HG03103 (cell line): ENCODE data around the gene PDZRN3.
A peak's percentile ranks its signal among the peaks of the same experiment; 100 is the strongest.
"Not testable (repeated sequence)": the region's sequence is repeated elsewhere in the genome, so short reads cannot be mapped to it uniquely, and the experiment has no call there.

Source experiments
- ATAC-seq: cut with Tn5 transposase; IDR thresholded peaks from one replicate; pipeline ENCODE4 v1.9.1; 2021; ENCODE audit warnings: low read depth; ENCODE audit not compliant: unreplicated experiment

Gene PDZRN3

DNA sequence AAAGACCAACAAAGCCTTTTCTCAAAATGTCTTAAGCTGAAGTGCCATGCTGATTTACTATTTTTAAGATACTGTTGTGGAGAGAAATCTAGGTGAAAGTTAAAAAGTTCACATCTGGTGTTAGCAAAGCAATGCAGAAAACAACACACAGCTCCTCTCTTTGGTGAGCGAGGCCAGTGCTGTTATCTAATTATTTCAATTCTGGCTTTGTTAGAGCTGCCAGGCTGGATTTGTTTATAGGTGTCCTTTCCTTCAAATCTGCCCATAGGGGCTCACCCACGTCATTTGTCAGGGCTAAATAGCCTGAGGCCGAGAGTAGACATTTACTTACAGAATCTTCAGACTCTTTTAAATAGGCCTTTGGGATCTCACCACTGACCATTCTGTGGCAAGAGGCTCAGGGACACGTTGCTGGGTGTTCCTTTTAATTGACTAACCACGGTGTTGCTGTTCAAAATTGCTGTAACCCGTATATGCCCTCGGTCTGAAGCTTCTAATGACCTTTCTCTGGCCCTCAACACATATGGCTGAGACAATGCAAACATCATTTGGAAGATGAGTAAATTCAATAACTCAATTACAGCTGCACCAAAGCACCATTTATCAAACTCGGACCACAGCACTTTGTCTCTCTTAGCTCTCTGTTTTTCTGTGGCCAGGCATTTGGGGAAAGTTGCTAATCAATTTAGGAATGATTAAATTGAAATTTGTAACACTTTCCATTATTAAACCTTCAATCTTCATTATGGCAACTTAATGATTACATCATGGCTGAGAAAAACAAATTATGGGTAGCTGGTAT is 152.6 kb downstream of the PDZRN3 start:
- ATAC-seq: no peak

DNA sequence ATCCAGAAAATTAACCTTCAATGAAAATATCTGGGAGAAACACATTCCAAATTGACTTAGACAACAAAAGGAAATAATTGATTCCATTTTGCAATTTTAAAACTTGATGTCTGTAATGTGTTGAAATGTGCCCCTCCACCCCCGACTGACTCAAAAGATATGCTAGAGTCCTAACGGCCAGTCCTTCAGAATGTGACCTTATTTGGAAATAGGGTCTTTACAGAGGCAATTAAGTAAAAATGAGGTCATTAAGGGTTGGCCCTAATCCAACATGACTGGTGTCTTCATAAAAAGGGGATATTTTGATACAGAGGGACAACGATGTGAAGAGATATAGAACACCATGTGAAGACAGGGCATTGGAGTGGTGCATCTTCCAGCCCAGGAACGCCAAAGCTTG is 153.9 kb downstream of the PDZRN3 start:
- no peak for ATAC-seq

DNA sequence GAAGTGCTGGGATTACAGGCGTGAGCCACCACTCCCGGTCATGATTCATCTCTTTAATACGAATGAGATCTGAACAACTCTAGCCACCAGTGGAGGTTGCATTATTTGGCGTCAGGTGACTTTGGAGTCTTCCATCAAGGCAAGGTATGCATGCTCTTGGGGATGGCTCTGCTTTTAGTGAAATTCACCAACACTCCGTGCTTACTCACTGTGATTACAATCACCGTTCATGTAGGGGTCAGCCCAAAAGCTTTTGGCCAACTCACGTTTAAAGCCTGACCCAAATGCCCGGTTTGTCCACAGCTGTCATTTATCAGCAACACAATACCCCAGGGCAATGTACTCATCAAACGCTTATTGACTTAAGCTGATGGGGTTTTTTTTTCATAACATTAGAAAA is 155.4 kb downstream of the PDZRN3 start:
- no peak for ATAC-seq

DNA sequence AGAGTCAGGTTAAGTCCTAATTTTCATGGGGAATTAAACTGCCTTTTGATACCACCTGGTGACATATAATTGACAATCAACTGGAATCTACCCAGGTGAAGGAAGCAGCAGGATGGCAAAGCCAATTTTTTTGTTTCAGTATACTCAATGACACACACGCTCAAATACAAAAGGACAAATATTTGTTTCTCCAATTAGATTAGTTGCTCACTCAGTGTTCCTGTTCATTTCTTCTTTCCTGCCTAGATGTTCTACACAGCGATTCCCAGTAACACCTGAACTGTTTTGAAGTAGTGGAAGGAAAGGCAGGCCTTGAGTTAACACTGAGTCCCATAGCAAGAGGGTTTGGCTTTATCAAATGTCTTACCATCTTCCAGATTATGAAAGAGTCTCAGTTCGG is 157.5 kb downstream of the PDZRN3 start:
- ATAC-seq: no peak

DNA sequence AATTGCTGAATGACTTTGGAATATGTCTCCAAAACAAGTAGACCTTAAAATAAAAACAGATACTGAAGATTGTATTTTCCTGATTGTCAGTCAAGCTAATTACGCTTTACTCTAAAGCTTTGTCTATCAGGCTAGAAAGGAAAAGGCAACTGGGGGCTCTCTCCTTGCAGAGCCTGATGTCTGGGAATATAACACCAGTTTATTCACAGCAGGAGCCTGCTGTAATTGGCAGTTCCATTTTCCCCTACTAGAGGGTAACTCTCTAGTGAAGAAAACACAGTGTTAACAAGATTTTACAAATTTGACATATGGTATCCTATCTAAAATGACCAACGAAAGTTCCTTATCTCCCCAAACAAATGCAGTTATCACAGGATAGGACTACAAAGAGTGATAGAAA is 158.8 kb downstream of the PDZRN3 start:
- ATAC-seq: no peak

DNA sequence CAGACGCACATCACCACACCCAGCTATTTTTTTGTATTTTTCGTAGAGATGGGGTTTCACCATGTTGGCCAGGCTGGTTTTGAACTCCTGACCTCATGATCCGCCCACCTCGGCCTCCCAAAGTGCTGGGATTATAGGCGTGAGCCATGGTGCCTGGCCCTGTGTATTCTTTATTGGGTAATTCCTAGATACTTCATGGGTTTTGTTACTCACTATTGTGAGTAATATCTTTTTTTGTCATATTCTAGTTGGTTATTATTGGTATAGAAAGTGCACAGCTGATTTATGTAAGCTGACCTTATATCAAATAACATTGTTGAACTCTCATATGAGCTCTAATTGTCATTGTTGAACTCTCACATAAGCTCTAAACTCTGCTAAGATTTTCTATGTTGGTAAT is 160.6 kb downstream of the PDZRN3 start:
- ATAC-seq: not testable (repeated sequence)

DNA sequence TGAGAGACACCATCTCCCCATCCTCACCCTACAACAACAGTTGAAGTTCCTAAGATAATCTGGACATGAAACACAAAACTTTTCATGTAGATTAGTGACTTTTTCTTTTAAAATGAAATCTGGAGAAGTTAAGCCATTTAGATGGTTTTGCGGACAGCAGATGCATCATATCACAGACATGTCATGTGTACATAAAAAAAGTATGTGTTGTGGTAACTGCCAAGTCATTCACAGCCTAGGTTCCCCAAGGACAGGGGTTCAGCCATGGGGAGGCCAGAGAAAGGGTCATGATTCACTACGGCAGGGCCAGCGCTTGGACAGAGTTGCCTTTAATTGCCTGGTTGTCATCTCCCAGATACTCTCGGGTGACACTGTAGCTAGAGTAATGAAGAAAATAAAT is 163.2 kb downstream of the PDZRN3 start:
- no peak for ATAC-seq

DNA sequence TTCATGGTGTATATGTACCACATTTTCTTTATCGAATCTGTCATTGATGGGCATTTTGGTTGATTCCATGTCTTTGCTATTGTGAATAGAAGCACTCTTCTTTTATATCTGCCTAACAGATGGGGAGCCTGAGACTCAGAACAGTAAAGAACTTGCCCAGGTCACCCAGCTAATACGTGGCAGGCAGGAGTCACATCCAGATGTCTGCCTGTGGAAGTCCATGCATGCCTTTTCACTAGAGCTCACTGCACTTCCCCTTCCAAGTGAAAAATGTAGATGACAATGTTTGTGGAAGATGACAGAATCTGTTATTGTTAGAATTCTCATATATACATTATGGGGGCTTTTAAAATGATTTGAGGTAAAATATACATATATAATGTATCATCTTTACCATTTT is 165.0 kb downstream of the PDZRN3 start:
- ATAC-seq: no peak

DNA sequence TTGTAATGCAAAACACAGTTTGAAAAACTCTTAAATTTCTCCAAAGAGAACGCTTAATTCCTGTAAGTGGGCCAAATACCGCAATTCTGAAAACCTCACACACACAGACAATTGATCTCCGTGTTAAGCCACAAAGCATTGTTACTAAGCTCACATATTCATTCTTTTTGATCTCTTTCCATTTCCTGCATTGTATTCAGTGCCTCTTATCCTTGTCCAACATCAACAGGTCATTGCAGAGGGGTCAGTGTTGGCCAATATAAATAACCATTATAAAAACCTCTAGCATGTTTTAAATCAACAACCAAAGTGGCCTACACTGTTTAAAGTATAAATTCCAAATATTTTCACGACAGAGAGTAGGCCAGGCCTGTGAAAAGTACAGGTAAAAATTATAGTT is 171.1 kb downstream of the PDZRN3 start:
- ATAC-seq: no peak

DNA sequence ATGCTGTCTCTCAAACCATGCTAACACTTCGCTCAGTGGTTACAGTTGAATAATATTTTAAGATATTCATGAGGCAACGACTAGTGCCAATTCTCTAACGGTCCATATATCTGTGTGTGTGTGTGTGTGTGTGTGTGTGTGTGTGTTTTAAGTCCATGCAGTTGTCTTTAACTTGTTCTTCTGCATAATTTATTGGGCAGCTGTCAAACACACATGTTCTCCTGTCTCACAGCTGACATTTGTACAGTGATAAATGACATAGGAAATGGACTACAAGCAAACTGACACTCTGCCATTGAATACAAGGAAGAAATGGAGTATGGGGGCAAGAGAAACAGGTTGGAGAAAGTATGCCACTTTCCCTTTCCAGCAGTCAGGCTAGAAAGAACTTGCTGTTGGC is 172.0 kb downstream of the PDZRN3 start:
- no peak for ATAC-seq

DNA sequence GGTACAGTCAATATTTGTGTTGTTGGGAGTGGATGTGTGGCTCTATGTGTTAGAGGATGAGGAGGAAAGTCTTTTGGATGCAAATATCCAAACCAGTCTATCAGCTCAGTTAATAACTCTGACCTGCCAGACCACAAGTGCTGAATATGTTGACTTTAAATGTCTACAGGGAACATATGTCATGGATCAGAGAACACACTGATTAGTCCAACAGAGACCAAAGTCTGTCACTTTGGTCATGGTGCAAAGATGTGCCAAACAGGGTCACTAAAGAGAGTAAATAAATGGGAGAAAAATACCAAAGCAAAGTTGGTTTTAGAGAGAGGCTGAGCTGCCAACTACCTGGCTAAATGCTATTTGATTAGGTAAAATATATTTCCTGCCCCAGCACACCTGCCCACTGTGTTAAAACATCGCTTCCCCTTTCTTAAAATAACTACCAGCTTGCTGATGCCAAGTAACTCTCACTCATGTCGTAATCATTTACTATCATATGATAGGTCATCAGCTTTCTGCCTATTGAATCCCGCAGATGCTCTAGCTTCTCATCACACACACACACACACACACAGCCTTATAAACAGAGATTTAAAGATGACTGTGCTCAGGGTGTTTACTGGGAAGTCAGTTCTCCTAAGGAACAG is 173.3 kb downstream of the PDZRN3 start:
- ATAC-seq: peak; percentile 23

DNA sequence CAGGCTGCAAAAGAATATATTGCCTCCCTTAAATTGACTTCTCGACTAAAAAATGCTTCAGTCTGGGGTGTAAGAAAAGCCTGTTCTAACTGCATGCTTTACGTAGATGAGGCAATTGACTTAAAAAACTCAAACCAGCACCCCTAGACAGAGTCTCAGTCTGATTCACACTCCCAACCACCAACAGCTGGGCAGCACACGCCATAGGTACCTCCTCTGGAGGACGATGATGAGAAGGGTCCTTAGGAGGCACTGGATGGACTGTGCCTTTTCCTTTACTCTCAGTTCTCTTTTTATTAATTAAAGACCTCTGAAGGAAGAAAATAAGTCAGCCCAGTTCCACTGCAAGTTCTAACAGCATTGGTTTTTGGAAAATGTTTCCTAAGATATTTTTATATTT is 175.0 kb downstream of the PDZRN3 start:
- peak; percentile 38 for ATAC-seq

DNA sequence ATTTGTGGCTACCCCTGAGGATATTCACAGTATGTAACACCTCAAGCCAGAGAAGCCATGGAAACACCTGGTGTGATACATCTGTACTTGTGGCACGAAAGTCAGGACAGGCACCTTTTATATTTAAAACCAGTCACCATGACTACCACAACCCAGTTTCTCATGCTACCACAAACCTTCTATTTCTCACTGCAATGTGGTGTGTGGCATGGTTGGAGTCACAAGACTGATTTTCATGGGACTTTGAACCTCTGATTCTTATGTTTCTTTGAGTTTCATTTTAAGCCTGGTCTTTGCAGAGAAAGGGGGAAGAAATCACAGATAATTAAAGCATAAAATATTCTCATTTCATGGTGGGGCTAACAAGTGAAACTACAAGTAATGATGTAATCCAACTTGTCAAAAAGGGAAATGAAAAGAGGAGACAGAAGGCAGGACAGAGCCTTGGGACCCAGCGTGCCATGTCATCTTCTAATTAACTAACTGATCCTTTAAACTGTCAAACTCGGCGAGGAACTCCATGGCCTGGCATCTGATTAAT is 175.9 kb downstream of the PDZRN3 start:
- peak; percentile 83 for ATAC-seq

DNA sequence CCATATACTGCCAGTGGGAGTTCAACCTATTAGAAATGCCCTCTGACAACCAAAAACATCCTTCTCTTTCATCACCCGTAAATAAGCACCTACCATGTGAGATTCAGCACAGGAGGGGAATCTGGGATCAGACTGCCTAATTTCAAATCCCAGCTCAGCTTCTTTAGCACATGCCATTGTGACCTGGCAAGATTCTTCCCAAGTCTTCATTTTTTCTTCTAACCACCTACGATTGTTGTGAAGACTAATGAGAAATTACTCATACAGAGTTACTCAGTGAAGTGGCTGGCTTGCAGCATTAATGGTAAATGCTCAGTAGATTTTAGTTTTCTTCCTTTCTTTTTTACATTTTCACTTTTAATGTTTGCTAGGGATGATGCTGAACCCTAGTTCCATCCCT is 176.7 kb downstream of the PDZRN3 start:
- ATAC-seq: no peak

DNA sequence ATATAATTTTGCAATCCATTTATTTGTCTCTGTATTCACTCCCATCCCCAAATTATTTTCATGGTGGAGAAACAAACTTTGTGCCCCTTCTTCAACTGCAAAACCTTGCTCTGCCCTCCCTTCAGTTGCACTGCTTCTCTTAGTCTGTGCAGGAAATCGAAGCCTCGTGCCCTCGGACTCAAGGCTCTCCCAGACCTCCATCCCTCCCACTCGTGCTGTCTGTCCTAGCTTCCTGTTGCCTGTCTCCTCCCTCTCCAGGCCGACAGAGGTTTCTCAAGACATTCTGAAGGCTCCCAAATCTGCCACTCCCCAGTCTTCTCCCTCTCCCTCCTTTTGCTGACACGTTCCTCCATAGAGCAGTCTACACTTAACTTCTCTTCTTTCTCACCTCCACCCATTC is 177.6 kb downstream of the PDZRN3 start:
- ATAC-seq: no peak

DNA sequence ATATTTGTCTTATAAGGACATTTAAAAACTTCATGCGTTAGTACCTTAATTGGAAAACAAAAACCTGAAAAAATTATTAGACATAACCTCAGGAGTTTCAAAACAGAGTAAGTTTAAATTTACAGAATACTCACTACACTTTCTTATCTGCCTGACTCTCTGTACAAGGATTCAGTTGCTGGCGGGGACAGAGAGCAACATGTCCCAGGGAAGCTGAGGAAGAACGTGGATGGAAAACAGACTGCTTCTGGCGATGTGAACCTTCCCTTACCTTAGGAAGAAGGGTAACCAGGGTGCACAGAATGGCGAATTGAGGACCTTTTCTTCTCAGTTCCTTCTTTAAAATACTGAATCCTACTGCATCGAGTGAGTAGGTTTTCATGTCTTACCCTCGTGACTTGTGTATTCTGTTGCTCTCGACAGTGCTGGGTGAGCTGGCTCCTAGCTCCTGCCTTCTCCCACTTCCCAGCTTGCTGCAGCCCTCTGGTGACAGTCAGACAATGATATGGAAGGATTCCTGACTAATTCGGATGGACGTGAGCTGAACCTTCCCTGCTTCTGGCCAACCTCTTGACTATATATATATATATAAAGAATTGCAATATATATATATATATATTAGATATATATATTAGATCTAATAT is 178.2 kb downstream of the PDZRN3 start:
- no peak for ATAC-seq

DNA sequence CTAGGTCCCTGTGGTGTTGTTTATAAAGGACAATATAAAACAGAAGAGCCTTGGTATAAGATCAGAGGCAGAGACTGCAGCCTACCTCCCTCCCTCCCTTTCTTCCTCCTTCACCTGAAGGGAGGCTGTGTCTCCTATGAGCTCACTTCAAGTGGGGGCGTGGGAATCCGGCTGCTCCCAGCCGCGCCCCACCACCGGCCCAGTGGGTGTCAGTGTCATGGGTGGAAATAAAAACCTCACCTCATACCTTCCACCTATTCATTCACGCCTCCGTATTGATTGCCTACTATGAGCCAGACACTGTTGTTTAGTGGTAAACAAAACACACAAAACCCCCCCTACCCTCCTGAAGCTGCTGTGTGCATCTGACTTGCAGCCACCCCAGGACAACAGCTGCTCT is 181.9 kb downstream of the PDZRN3 start:
- ATAC-seq: no peak

DNA sequence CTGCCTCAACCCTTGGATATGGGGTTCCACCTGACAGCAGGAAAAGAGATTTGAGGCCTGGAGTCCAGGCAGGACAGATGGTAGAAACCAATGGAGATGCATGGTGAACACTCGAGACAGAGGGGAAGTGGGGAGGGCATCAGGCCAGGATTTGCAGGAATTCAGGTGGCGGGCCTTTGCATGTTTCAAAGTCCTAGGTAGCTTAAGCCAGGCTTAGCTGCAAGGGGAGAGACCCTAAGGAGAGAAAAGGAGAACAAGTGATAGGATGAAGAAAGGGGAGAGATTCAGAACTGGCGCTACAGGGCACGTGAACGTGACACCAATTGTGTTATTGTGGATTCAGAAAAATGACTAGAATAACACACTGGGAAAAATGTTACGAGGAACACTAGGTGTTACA is 182.6 kb downstream of the PDZRN3 start:
- no peak for ATAC-seq

DNA sequence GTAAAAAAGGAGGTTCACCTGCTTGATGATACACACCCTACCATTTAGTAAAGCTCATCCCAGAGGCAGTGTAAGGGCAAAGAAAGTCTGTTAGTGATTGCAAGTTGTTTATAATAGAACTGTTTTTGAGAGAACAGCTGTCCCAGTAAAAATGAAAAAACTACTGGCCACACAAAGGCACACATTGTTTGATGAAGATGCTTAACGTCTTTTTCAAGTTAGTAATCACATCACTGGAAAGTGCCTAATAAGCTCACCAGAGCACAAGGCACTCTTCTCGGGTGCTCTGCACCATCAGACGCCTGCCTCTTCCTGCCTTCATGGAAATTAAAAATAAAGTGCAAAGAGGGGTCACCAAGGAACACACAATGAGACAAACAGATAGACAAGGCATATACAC is 186.9 kb downstream of the PDZRN3 start:
- ATAC-seq: no peak

DNA sequence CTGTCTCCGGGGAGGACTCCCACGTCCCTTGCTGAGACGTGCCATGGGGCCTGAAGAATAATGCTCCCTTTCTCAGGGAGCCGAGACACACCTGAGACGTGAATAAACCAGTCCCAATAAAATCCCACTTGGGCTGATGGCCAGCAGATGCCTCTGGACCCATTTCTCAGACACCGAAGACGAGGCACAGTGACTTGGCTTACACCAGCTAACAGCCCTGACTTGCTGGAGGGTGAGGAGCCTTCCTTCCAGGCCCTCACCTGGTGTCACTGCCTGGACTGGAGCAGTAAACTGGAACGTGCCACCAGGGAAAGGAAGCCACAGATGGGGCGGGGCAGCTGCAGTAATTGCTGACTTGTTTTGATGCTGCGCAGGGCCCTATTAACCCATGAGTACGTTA is 189.7 kb downstream of the PDZRN3 start:
- ATAC-seq: no peak

DNA sequence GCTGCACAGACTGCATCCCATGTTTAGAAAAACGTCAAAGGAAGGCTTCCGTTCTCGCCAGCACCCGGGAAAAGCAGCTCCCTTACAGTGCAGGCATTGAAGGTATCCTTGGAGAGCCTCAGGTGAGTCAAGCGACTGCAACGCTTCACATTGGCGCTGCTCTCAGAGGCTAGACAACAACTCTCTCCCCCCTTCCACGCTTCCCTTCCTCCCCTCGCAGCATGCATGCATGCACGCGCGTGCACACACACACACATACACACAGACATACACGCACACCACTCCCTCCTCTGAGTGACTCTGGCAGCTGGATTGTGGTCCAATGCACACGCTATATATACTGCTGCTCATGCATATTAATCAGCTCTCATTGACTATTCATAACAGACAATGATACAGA is 191.1 kb downstream of the PDZRN3 start:
- ATAC-seq: no peak

DNA sequence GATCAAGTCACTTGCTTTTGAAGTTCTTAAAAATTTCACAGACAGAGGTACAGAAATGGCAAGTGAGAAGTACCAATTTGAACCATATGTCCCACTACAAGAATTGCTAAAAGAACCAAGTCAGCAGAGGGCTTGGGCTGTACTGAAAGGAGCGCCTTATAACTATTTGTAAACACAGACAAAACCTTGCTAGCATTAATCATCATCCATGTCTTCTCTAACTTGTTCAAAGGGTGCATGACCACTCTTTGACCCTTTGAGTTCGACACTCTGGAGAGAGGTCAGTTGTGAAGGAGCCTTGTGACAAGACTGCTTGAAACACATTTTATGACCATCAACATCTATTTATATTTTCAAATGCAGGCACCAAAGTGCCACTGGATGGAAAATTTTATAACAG is 191.7 kb downstream of the PDZRN3 start:
- ATAC-seq: no peak
